ACHN (cell line): ENCODE data around the gene PPP3CB.

Experiments
- DNase-seq: peaks from one replicate; pipeline ENCODE4 v3.0.0-alpha.2; 2015
- in situ Hi-C: cut with HindIII; loops from 2 replicates; pipeline ENCODE4 v1.10.0; 2017; ENCODE audit warnings: low sequenced_read_pairs, low pct_ligation_motif_present, low pct_unique_long_range_greater_than_20kb

The PPP3CB gene

DNA sequence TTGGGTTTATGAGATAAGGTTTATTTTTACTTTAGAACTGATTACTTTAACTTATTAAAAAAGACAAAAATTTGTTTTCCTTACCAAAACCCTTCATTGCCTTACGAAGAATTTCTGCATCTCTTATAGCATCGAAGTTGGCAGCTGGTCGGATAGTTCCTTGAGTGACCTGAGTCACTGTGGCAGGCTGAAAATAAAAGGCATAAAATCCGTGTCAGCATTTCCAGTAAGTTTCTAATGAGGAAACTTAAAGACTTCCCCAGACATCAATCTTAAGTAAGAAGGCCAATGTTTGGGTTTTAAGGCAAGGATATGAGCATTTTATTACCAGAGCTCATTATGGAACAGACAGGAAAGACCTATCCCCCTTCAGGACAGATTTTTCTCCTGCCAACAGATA, 107.6 kb downstream of the PPP3CB start:
- no peak for DNase-seq
- in situ Hi-C loops, result no loop called here

DNA sequence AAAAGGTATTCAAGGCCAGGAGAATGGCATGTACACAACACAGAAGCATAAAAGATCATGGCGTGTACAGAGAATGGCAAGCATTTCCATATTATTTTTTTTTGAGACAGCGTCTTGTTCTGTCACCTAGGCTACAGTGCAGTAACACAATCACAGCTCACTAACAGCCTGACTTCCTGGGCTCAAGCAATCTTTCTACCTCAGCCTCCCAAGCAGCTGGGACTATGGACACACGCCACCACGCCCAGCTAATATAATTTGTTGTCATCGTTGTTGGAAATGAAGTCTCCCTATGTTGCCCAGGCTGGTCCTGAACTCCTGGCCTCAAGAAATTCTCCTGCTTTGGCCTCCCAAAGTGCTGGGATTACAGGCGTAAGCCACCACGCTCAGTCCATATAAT, 109.2 kb downstream of the PPP3CB start:
- no peak for DNase-seq
- in situ Hi-C loops, result no loop called here
